ENCODE data around the gene ANKDD1A.

The ANKDD1A gene

GRCh38 chr15:64993290-64993689 is 81.6 kb downstream of the ANKDD1A start:
- H3K27me3 Mint-ChIP-seq: no peaks in the 10 kb centered on the region
- peaks cover 15% of the 10 kb centered on the region for H3K36me3 Mint-ChIP-seq (ENCODE audit: insufficient read depth)
- peaks cover 23% of the 10 kb centered on the region for H3K4me1 Mint-ChIP-seq
- H3K27ac Mint-ChIP-seq (ENCODE audit: low read depth): no peak overlapping the region
- ATAC-seq (replicated peaks; ENCODE audit: extremely low read depth, poor library complexity, severe bottlenecking) (no peak), DNase-seq (ENCODE audit: low spot score in 2 of 2) (no peak)
- no peak overlapping the region for H3K4me3 Mint-ChIP-seq
- no peaks in the 10 kb centered on the region for H3K9me3 Mint-ChIP-seq

- no peaks in the 10 kb centered on the region for H3K27me3 Mint-ChIP-seq
- H3K4me3 Mint-ChIP-seq: no peak overlapping the region
- no peak for ATAC-seq (replicated peaks; ENCODE audit: extremely low read depth, poor library complexity, severe bottlenecking)
- no peaks in the 10 kb centered on the region for H3K4me1 Mint-ChIP-seq
- H3K27ac Mint-ChIP-seq (ENCODE audit: low read depth): no peak overlapping the region
- no peak for DNase-seq (ENCODE audit: low spot score in 2 of 2)
- peaks cover 3% of the 10 kb centered on the region for H3K36me3 Mint-ChIP-seq (ENCODE audit: insufficient read depth)
- H3K9me3 Mint-ChIP-seq: no peaks in the 10 kb centered on the region
Observed at GRCh38 chr15:64997066-64997465, 85.4 kb downstream of the ANKDD1A start.

DNA sequence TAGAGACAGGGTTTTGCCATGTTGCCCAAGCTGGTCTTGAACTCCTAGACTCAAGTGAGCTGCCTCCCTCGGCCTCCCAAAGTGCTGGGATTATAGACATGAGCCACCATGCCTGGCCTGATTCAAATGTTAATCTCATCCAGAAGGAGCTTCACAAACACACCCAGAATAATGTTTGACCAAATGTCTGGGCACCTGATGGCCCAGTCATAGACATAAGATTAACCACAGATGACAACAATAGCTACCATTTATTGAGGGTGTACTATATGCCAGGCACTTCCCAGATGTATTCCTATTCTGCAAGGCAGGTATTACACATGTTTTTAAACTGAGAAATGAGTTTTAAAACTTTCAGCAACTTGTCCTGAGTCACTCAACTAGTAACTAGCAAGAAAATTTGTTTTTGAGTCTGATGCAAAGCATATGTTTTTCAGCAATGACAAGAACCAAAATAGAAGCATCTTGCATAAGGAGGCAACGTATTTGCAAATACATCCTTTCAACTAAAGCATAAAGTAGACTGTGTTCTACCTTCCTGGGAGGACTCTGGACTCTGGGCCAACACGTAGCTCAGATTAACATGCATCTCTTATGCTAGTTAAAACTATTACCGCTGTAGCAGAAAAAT is 86.2 kb downstream of the ANKDD1A start:
- Mint-ChIP-seq H3K36me3 (ENCODE audit: insufficient read depth) (peaks cover 7% of the 10 kb centered on the region), H3K27me3 (no peaks in the 10 kb centered on the region), H3K4me3 (no peak overlapping the region), H3K4me1 (no peaks in the 10 kb centered on the region), H3K9me3 (no peaks in the 10 kb centered on the region), H3K27ac (ENCODE audit: low read depth) (no peak overlapping the region)
- DNase-seq (ENCODE audit: low spot score in 2 of 2) (no peak), ATAC-seq (replicated peaks; ENCODE audit: extremely low read depth, poor library complexity, severe bottlenecking) (no peak)

DNA sequence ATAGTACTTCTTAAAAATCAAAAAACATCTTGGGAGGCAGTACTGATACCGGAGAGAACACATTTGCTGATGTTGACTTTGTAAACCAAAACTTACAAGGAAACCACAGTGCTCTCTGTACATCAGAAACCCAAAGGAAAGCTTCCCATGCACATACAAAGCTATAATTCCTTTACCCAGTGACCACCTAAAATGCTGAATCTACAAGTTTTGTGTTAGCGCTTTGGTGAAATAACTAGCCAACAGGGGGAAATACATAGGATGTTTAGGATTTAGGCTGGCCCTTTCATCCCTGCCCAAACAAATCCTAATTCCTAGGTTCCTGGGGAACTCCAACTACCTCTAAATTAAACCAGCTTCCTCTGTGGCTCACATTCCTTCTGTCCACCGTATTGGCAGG is 93.3 kb downstream of the ANKDD1A start:
- no peak overlapping the region for H3K4me3 Mint-ChIP-seq
- H3K9me3 Mint-ChIP-seq: no peaks in the 10 kb centered on the region
- ATAC-seq (replicated peaks; ENCODE audit: extremely low read depth, poor library complexity, severe bottlenecking) (no peak), DNase-seq (ENCODE audit: low spot score in 2 of 2) (no peak)
- H3K36me3 Mint-ChIP-seq (ENCODE audit: insufficient read depth): peaks cover 21% of the 10 kb centered on the region
- H3K27me3 Mint-ChIP-seq: no peaks in the 10 kb centered on the region
- H3K4me1 Mint-ChIP-seq: no peaks in the 10 kb centered on the region
- H3K27ac Mint-ChIP-seq (ENCODE audit: low read depth): no peak overlapping the region

- H3K4me1 Mint-ChIP-seq: no peaks in the 10 kb centered on the region
- peaks cover 20% of the 10 kb centered on the region for H3K36me3 Mint-ChIP-seq (ENCODE audit: insufficient read depth)
- no peak for DNase-seq (ENCODE audit: low spot score in 2 of 2)
- no peak overlapping the region for H3K4me3 Mint-ChIP-seq
- H3K27me3 Mint-ChIP-seq: no peaks in the 10 kb centered on the region
- H3K27ac Mint-ChIP-seq (ENCODE audit: low read depth): no peak overlapping the region
- ATAC-seq (replicated peaks; ENCODE audit: extremely low read depth, poor library complexity, severe bottlenecking): no peak
- H3K9me3 Mint-ChIP-seq: no peaks in the 10 kb centered on the region
Observed at GRCh38 chr15:65006876-65007275, 95.2 kb downstream of the ANKDD1A start.

Measured in central memory CD8-positive, alpha-beta T cell (primary cell).